ENCODE data around the gene ZNF586.

DNA sequence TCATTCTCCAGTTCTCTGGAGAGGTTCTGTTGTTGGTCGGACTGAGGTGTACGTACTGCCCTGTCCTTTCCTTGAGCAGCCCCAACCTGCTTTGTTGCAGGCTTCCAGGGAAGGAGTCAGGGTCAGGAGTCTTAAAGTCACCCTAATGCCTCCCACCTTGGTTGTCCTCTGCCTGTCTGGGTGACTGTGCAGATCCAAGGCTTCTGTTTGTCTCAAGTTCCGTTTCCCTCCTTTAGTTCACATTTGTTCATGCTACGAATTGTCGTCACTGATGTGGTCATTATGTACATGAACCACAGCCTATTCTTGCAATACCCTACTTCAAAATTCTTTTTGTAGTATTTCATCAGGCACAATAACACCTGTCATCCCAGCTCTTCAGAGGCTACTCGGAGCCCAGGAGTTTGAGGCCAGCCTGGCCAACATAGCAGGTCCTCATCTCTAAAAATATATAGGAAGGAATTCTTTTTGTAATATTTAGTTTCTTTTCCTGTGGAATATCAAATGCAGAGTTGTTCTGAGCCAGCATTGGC, 7.4 kb downstream of the ZNF586 start:
- TF ChIP-seq, protein P1, sequence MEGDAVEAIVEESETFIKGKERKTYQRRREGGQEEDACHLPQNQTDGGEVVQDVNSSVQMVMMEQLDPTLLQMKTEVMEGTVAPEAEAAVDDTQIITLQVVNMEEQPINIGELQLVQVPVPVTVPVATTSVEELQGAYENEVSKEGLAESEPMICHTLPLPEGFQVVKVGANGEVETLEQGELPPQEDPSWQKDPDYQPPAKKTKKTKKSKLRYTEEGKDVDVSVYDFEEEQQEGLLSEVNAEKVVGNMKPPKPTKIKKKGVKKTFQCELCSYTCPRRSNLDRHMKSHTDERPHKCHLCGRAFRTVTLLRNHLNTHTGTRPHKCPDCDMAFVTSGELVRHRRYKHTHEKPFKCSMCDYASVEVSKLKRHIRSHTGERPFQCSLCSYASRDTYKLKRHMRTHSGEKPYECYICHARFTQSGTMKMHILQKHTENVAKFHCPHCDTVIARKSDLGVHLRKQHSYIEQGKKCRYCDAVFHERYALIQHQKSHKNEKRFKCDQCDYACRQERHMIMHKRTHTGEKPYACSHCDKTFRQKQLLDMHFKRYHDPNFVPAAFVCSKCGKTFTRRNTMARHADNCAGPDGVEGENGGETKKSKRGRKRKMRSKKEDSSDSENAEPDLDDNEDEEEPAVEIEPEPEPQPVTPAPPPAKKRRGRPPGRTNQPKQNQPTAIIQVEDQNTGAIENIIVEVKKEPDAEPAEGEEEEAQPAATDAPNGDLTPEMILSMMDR (IDR thresholded peaks at IDR 0.05), result no peak
- no peak for TF ChIP-seq POLR2A (IDR thresholded peaks at IDR 0.05)
